Activated CD4-positive, alpha-beta T cell treated with anti-CD3 and anti-CD28 coated beads, Interleukin-2, Interleukin-6, amounts not matched to agents 100 ng/mL and 50 ng/mL, durations not matched to agents 16 hours and 8 hours (primary cell): Measurements from ENCODE around the gene CEP85L.

Source experiments
- DNase-seq: peaks from one replicate; pipeline ENCODE4 v3.0.0-alpha.2; 2020

The CEP85L gene

DNA sequence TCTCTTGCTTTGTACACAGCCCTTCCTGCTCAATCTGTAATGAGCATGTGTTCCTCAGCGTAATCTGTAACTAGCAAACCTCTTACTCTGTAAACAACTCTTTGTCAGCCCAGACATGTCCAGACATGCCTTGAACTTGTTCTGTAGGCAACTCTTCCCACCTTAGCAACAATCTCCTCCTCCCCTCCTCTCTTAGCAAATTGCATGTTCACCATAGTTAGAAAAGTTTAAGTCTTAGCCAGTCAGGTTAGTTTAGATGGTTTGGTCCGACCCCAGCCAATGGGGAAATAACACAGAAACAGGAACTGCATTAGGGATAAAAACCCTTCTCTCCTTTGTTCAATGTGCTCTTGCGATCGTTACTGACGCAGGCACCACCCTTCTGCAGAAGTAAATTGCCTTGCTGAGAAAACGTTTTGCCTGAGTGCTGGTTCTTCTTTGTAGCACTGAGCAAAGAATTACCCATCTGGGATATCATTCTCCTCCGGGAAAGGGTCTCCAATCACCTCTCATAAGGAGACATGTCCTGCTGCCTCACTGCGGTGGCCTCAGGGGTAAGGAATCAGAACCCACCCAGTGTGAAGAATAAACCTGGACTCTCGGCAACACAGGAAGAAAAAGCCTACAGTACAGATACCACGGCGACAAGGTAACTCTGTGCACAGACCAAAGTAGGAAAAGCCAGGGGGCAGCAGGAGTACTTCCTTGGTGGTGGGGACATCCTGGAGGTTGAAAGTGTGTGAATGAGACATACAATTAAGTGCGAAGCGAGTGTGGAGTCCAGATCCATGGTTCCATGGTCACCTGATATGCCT, 77.1 kb downstream of the CEP85L start:
- DNase-seq = no peak

DNA sequence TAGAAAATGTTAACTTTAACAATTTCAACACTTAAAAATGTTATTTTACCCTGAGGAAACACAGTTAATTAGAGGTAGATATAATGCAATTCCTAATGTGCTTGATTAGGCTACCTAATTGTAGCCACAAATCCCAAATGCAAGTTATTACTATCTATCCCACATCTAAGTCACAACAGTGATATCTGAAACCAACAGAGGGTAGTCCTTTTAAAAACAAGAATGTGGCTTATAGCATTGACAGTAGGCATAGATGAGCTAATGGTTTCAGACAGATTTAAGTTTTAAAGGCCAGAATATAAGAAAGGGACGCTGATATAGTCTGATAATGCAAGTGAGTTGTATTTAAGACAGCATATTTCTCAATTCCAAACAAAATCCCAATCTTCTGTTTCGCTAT, 80.3 kb downstream of the CEP85L start:
- no peak for DNase-seq

GRCh38 chr6:118569498-118569897, 81.9 kb downstream of the CEP85L start:
- DNase-seq = no peak

DNA sequence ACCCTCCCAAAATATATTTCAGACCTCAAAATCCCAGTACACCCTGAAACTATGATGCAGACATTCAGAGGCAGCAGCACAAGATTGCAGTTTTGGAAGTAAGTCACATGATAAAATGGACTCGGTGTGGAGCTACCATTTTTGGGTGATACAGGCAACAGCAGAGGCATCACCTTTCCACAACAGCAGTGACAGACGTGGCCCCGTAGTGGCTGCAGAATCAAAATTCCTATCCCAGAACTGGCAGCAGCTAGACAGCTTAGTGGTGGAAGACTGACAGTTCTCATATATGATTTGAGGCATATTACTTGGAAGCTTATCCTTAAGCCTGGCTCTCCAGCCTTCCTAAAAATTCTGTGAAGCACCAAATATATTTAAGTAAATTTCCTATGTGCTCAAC, 83.4 kb downstream of the CEP85L start:
- no peak for DNase-seq

DNA sequence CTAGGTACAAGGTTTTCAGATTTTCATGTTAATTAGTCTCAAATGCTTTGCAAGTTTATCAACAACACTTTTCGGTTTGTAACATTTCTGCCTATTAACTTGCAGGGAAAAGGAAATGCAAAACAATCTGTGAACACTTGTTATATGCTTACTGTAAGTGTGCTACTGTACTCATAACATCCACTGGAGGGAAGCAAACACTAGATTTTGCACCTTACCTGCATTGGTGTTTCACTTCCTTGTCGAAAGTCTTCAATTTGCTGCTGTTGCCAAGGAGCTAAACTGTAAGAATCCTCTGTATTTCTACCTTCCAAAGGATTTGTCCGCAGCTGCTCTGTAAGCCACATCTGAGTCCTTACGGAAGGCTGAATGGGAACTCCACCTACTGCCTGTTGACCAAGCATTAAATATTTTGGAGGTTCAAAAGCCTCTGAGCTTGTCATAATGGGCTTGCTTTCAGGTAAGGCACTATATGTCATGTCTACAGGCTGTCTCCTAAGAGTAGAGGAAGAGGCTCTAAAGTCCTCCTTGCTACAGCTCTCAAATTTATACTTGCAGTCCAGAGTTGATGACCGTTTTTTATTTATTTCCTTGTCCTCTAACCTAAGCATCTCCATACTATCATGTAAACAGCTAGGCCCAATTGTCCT, 86.0 kb downstream of the CEP85L start:
- peak; percentile 41 for DNase-seq

DNA sequence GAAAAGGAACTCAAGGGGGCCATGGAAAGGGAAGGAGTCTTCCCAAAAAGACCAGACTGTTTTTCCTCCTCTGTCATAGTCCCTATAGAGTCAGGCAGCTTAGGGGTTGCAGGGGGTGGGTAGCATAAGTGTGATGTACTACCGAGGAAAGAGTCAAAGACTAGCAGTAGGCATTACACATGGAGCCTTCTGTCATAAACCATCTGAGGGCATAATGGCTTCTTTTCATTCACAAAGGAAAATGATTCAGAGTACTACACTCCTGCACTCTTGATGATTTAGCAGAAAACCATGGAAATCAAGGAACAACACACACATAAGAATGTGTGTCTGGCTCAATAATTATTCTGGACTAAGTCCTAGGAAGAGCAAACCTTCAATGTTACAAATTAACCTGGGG, 88.4 kb downstream of the CEP85L start:
- DNase-seq = no peak

GRCh38 chr6:118562248-118562647, 89.1 kb downstream of the CEP85L start:
- DNase-seq = no peak

- no peak for DNase-seq
Observed at GRCh38 chr6:118559659-118560058, 91.7 kb downstream of the CEP85L start.

DNA sequence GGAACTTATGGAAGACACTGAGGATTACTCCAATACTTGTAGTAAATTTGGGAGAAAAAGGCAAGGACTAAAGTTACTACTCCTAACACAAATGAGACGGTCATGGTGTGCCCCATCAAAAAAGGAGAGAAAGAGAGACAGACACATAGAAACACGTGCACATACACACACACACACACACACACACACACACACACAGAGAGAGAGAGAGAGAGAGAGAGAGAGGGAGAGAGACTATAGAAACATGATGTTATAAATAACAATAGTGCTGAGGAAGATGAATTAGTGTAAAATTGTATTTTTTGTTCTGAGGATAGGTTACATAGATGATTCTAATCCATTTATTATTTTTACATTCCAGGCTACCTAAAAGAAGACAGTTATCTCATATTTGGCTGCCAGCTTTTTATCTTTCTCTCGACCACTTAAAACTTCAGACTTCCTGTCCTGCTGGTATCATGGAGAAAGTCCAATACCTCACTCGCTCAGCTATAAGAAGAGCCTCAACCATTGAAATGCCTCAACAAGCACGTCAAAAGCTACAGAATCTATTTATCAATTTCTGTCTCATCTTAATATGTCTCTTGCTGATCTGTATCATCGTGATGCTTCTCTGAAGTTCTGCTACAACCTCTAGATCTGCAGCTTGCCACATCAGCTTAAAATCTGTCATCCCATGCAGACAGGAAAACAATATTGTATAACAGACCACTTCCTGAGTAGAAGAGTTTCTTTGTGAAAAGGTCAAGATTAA, 92.8 kb downstream of the CEP85L start:
- DNase-seq = peak; percentile 57

DNA sequence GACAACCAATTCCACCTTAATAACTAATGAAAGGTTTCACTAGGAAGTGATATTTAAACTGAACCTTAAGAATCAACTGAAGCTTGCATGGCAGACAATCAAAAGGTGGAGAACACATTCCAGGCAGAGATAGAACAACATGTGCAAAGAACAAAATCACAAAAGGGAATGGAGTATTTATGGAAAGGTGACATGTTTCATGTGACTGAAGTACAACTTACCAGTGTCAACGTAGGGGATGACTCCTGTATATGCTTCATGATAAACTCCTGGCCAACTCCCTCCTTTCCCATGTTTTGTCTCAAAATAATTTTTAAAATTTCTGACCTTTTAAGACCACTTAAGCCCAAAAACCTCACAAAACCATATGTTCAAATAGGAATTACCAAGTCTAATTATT, 96.7 kb downstream of the CEP85L start:
- no peak for DNase-seq

DNA sequence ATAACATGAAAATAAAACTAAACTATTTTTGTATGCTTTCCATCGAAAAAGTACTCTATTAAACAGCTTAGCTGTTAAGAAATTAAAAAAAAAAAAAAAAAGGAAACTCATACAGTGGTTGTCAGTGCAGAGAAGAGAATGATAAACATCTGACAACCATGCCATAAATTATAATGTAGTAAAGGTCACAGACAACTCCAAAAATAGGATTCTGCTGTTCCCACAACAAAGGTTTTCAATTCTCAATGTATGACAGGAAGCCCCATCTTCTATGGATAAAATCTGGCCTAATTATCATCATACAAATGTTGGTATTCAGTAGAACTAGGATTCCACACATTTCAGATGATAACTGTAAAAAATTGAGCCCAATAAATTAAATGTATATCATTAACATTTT, 98.3 kb downstream of the CEP85L start:
- DNase-seq = no peak

DNA sequence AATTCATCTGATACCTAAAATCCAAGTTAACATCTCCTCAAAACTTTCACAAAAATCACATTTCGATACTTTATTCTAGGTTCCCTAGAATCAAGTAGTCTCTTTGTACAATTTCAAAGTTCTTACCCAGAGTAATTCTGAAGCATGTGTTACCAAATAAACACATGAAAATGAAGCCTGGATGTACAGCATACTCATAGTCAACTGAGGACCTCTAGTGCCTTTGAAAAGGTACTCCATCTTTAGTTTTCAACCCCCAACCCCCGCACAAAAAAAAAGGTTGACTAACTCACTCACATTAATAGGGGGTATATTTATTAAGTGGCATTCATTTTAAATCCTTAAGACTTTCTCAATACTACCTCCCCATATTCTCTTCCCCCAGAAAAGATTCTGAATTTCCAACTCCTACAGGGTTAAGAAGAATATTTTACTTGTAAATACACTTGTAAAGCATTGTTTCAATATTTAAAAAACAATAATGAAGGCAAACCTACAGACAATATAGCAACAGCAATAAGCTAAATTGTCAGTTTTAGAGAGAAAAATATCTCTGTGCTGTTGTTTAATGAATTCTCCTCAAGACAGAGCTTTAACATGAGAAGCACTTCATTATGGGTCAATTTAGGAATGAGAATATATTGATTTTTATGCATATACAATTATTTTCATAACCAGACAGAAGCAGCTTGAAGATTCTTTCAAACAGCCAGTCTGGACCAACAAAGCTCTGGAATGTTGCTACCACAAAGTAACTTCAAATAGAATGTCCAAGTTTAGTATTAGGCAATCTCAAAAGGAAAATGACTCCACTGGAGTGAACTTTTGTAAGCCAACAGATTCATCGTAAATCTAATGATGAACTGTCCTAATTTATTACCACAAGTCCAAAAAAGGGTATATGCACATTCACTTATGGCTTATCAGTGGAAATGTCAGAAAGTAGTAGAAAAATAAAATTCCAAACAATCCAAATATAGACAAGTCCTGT, 100.0 kb downstream of the CEP85L start:
- DNase-seq = peak; percentile 41

DNA sequence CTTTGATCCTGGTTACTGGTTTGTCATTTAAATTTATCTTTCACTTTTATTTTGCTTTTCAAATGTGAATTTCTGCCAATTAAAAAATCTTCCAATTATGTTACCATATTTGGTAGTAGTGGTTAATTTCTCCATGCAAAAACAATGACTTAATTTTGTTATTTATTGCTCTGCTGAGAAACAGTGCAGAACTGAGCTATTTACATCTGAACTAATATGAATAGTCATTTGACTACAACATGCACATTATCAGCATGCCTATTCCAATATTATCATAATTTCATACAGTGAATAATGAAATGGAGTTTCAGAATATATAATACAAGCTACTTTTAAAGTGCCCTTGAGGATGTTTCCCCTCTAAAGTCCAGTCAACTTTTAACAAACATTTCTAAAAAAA, 102.8 kb downstream of the CEP85L start:
- DNase-seq = no peak

- DNase-seq = no peak
Observed at GRCh38 chr6:118548136-118548535, 103.3 kb downstream of the CEP85L start, which contains the start of gene PLN. TSS of gene PLN (plus strand) at chr6:118548296. CDS start at chr6:118558922, 10,626 bp downstream.

- no peak for DNase-seq
Observed at GRCh38 chr6:118546880-118547218, 104.5 kb downstream of the CEP85L start.

- DNase-seq = no peak
Observed at GRCh38 chr6:118546164-118546879, 105.1 kb downstream of the CEP85L start.

DNA sequence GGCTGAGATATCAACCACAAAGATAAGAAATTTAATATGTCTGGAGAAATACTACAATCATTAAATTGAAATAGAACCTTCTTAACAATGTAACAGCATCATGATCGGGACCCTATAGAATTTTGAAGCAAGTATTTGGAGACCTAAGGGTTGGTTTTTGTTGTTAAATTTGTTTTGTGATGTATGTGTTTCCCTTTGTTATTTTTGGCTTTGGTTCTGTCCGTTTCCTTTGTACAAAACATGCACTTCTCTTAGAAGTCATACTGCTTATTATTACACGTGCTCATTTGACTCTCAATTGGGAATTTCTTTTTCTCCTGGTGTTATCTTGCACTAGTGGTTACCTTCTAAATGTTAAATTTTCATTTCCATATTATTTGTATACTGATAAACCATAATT, 107.3 kb downstream of the CEP85L start:
- no peak for DNase-seq

GRCh38 chr6:118542184-118542952, 109.0 kb downstream of the CEP85L start:
- no peak for DNase-seq

DNA sequence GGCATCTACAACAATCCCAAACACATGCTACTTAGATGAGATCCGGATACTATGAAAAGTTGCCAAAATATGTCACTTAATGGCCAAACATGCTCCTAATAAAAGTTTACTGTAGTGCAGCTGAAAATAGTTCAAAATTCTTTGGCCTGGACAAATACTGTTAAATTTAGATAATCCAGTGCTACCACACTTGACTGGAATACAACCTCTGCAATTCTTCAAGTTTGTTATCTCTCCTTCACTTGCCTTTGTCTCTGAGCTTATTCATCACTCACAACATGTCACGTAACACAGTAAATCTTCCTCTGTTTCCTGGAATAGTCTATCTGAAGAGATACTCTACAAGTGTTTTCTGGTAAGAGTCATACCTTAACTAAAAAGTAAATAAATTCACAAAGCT, 113.8 kb downstream of the CEP85L start:
- no peak for DNase-seq

DNA sequence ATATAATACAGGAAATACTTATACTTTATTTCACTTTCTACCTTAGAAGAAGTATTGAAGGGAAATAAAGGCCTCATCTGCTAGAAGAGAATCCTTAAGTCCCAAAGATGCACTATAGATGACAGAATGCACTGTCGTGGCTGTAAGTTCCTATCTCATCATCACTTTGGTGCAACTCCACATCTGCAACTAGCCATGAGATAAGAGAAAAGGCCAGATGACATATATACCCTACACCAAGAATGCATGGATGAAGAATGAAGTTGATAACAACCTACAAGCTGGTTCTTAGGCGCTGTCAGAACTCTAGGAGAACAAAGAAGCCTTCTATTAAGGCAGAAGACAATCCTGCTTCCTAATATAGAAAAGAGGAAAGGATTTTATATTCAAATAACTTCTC, 114.9 kb downstream of the CEP85L start:
- no peak for DNase-seq

GRCh38 chr6:118535176-118535844, 116.1 kb downstream of the CEP85L start:
- no peak for DNase-seq
